ENCODE results near the gene RAB3GAP2. TPM values are rescaled to one million over a fixed set of nuclear protein-coding genes. Genes with fewer than 3 reads are reported as not detected.

Gene RAB3GAP2
- total and polyA plus RNA-seq, 2 donors (not counting 1 experiment from before 2014, with no cell fraction given): 31.0 to 43.8 TPM

- Histone ChIP-seq H3K36me3 (ENCODE audit: control insufficient read depth, insufficient read depth, low read length) (peaks cover 8% of the 10 kb centered on the region), H3K9ac (ENCODE audit: insufficient read depth, low read length) (no peak overlapping the region), H3K9me3 (ENCODE audit: control insufficient read depth, insufficient read depth, low read depth, low read length) (no peaks in the 10 kb centered on the region), H3K4me1 (ENCODE audit: control insufficient read depth, extremely low read depth, insufficient read depth, low read length) (no peaks in the 10 kb centered on the region), H3K27me3 (ENCODE audit: control insufficient read depth, insufficient read depth, low read length) (no peaks in the 10 kb centered on the region), H3K79me2 (ENCODE audit: control insufficient read depth, insufficient read depth, low read length) (no peaks in the 10 kb centered on the region), H2AFZ (ENCODE audit: low read length) (no peak overlapping the region), H4K20me1 (ENCODE audit: control insufficient read depth, extremely low read depth, insufficient read depth, low read length) (no peaks in the 10 kb centered on the region), H3K4me2 (ENCODE audit: extremely low read depth, insufficient read depth, low read length) (no peak overlapping the region), H3K4me3 (replicated peaks in 1 of 4; ENCODE audit: control extremely low read depth in 1 of 4, insufficient read depth in 1 of 4, low read depth in 3 of 4, low read length in 4 of 4) (no peak overlapping the region), H3K27ac (ENCODE audit: insufficient read depth, low read length) (no peak overlapping the region)
- no peak for DNase-seq (ENCODE audit: low read depth in 2 of 2)
- TF ChIP-seq CTCF (conservative IDR thresholded peaks at IDR 0.05 in 1 of 2, IDR thresholded peaks at IDR 0.05 in 1 of 2; ENCODE audit: low read depth in 1 of 2, low read length in 2 of 2) (no peak), EZH2 (IDR thresholded peaks at IDR 0.05; ENCODE audit: low read length, missing control alignments) (no peak)
These were observed 105.4 kb downstream of the RAB3GAP2 start for GRCh38 chr1:220166853-220167252.

- TF ChIP-seq CTCF (conservative IDR thresholded peaks at IDR 0.05 in 1 of 2, IDR thresholded peaks at IDR 0.05 in 1 of 2; ENCODE audit: low read depth in 1 of 2, low read length in 2 of 2) (no peak), EZH2 (IDR thresholded peaks at IDR 0.05; ENCODE audit: low read length, missing control alignments) (no peak)
- no peak for DNase-seq (ENCODE audit: low read depth in 2 of 2)
- no peaks in the 10 kb centered on the region for H4K20me1 ChIP-seq (ENCODE audit: control insufficient read depth, extremely low read depth, insufficient read depth, low read length)
- no peaks in the 10 kb centered on the region for H3K9me3 ChIP-seq (ENCODE audit: control insufficient read depth, insufficient read depth, low read depth, low read length)
- no peaks in the 10 kb centered on the region for H3K79me2 ChIP-seq (ENCODE audit: control insufficient read depth, insufficient read depth, low read length)
- H3K36me3 ChIP-seq (ENCODE audit: control insufficient read depth, insufficient read depth, low read length): peaks cover 6% of the 10 kb centered on the region
- no peak overlapping the region for H3K4me3 ChIP-seq (replicated peaks in 1 of 4; ENCODE audit: control extremely low read depth in 1 of 4, insufficient read depth in 1 of 4, low read depth in 3 of 4, low read length in 4 of 4)
- no peak overlapping the region for H2AFZ ChIP-seq (ENCODE audit: low read length)
- no peak overlapping the region for H3K9ac ChIP-seq (ENCODE audit: insufficient read depth, low read length)
- no peaks in the 10 kb centered on the region for H3K4me1 ChIP-seq (ENCODE audit: control insufficient read depth, extremely low read depth, insufficient read depth, low read length)
- H3K4me2 ChIP-seq (ENCODE audit: extremely low read depth, insufficient read depth, low read length): no peak overlapping the region
- H3K27ac ChIP-seq (ENCODE audit: insufficient read depth, low read length): no peak overlapping the region
- no peaks in the 10 kb centered on the region for H3K27me3 ChIP-seq (ENCODE audit: control insufficient read depth, insufficient read depth, low read length)
These were observed 107.7 kb downstream of the RAB3GAP2 start for GRCh38 chr1:220164517-220164916.

- H3K79me2 ChIP-seq (ENCODE audit: control insufficient read depth, insufficient read depth, low read length): no peaks in the 10 kb centered on the region
- H4K20me1 ChIP-seq (ENCODE audit: control insufficient read depth, extremely low read depth, insufficient read depth, low read length): no peaks in the 10 kb centered on the region
- no peak overlapping the region for H2AFZ ChIP-seq (ENCODE audit: low read length)
- no peak for DNase-seq (ENCODE audit: low read depth in 2 of 2)
- no peak overlapping the region for H3K27ac ChIP-seq (ENCODE audit: insufficient read depth, low read length)
- no peak overlapping the region for H3K4me3 ChIP-seq (replicated peaks in 1 of 4; ENCODE audit: control extremely low read depth in 1 of 4, insufficient read depth in 1 of 4, low read depth in 3 of 4, low read length in 4 of 4)
- no peaks in the 10 kb centered on the region for H3K27me3 ChIP-seq (ENCODE audit: control insufficient read depth, insufficient read depth, low read length)
- H3K9me3 ChIP-seq (ENCODE audit: control insufficient read depth, insufficient read depth, low read depth, low read length): no peaks in the 10 kb centered on the region
- TF ChIP-seq CTCF (conservative IDR thresholded peaks at IDR 0.05 in 1 of 2, IDR thresholded peaks at IDR 0.05 in 1 of 2; ENCODE audit: low read depth in 1 of 2, low read length in 2 of 2) (no peak), EZH2 (IDR thresholded peaks at IDR 0.05; ENCODE audit: low read length, missing control alignments) (no peak)
- peaks cover 6% of the 10 kb centered on the region for H3K36me3 ChIP-seq (ENCODE audit: control insufficient read depth, insufficient read depth, low read length)
- H3K9ac ChIP-seq (ENCODE audit: insufficient read depth, low read length): no peak overlapping the region
- no peak overlapping the region for H3K4me2 ChIP-seq (ENCODE audit: extremely low read depth, insufficient read depth, low read length)
- H3K4me1 ChIP-seq (ENCODE audit: control insufficient read depth, extremely low read depth, insufficient read depth, low read length): no peaks in the 10 kb centered on the region
These were observed 108.1 kb downstream of the RAB3GAP2 start for GRCh38 chr1:220164116-220164515.

Measured in fibroblast of lung (primary cell).